AG09309 (cell line): ENCODE measurements around the gene NARS2.
"Not testable (repeated sequence)": the region's sequence is repeated elsewhere in the genome, so short reads cannot be mapped to it uniquely, and the experiment has no call there.

Experiments used
- DNase-seq: peaks from one replicate; pipeline ENCODE4 v3.0.0-alpha.2; 2010; ENCODE audit warnings: low read depth
- H3K4me3 ChIP-seq: 2 replicates; pipeline ENCODE4 v1.5.1; 2011; ENCODE audit warnings: mild to moderate bottlenecking, low read depth, low read length, moderate library complexity; ENCODE audit not compliant: control insufficient read depth
- TF ChIP-seq, protein P1 (sequence below): IDR thresholded peaks from 2 replicates; pipeline ENCODE4 v1.5.1; 2011; ENCODE audit warnings: mild to moderate bottlenecking, low read depth, low read length, inconsistent platforms; ENCODE audit not compliant: insufficient read depth, control insufficient read depth; ENCODE audit errors: missing control alignments

Gene NARS2

DNA sequence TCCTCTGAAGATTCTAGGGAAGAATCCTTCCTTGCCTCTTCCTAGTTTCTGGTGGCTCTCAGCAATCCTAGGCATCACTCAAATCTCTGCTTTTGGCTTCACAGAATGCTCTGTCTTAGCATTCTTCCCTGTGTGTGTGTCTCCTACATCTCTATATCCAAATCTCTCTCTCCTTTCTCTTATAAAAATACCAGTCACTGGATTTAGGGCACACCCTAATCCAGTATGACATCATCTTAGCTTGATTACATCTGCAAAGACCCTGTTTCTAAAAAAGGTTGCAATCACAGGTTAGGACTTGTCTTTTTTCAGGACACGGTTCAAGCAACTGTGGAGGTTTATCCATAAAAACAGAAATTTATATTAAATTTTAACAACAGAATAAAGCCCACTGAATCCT lies 54.4 kb downstream of the NARS2 start:
- DNase-seq = no peak
- H3K4me3 ChIP-seq = no peak overlapping the region

DNA sequence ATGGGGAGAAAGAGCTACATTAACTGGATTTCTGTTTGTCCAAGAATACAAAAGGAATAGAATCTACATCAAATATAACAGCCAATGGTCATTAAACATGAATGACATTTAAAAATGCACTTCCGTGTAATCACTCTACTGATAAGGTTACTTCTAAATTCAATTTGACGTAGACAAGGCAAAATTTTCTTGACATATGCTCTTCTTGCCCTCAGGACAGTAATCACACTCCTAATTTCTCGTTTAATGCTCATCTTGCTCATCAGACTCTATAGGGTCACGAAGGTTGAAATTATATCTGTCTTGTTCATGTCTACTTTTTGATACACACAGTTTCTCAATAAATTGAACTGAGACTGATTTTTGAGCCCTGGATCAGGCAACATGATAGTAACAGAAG lies 58.4 kb downstream of the NARS2 start:
- TF ChIP-seq, protein P1, sequence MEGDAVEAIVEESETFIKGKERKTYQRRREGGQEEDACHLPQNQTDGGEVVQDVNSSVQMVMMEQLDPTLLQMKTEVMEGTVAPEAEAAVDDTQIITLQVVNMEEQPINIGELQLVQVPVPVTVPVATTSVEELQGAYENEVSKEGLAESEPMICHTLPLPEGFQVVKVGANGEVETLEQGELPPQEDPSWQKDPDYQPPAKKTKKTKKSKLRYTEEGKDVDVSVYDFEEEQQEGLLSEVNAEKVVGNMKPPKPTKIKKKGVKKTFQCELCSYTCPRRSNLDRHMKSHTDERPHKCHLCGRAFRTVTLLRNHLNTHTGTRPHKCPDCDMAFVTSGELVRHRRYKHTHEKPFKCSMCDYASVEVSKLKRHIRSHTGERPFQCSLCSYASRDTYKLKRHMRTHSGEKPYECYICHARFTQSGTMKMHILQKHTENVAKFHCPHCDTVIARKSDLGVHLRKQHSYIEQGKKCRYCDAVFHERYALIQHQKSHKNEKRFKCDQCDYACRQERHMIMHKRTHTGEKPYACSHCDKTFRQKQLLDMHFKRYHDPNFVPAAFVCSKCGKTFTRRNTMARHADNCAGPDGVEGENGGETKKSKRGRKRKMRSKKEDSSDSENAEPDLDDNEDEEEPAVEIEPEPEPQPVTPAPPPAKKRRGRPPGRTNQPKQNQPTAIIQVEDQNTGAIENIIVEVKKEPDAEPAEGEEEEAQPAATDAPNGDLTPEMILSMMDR = no peak
- no peak for DNase-seq
- H3K4me3 ChIP-seq = no peak overlapping the region

More for the DNA sequence above, 54.4 kb downstream of the NARS2 start:
- TF ChIP-seq, protein P1 = no peak

DNA sequence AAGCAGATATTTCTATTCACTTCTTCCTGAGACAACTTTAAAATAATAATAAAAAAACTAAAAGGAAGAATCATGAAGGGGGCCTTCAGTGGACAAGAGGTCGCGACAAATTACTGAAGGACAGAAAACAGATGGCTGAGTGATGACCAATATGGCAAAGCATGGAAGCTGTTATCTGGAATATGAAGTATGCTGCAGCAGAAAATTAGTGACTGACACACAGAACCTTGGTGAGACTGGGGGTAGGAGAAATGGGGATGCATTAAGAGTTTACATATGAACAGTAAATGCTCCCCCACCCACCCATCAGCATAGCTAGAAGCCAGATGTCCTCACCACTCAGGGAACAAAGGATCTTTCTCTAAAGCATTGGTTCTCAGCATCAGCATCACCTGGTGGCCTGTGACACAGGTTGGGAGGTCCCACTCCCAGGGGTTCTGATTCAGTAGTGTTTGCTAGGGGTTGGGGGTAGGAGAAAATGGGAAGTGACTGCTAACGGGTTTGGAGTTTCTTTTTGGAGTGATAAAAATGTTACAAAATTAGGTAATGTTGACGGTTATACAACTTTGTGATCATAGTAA lies 59.7 kb downstream of the NARS2 start:
- TF ChIP-seq, protein P1 = no peak
- DNase-seq = no peak
- no peak overlapping the region for H3K4me3 ChIP-seq

DNA sequence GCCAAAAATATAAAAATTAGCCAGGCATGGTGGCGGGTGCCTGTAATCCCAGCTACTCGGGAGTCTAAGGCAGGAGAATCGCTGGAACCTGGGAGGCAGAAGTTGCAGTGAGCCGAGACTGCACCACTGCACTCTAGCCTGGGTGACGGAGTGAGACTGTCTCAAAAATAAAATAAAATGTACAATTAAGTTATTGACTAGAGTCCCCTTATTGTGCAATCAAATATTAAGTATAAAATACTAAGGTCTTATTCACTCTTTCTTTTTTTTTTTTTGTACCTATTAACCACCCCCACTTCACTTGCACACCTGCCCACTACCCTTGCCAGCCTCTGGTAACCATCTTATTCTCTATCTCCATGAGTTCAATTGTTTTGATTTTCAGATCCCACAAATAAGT lies 61.6 kb downstream of the NARS2 start:
- DNase-seq, H3K4me3 ChIP-seq: not testable (repeated sequence)

DNA sequence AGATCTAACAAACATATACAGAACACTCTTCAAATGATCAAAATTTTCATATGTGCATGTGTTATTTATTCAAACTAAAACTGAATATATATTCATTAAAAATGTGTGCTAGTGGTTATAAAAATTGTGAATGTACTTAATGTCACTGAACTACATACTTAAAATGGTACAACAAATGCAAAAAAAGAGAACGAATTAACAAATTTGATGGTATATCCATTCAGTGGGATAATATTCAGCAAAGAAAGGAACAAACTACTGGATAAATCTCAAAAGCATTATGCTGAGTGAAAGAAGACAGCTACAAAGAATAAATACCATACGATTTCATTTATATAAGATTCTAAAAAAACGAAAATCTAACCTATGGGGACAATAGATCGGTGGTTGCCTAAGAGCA lies 64.1 kb downstream of the NARS2 start:
- no peak overlapping the region for H3K4me3 ChIP-seq
- no peak for DNase-seq
- TF ChIP-seq, protein P1 = no peak

DNA sequence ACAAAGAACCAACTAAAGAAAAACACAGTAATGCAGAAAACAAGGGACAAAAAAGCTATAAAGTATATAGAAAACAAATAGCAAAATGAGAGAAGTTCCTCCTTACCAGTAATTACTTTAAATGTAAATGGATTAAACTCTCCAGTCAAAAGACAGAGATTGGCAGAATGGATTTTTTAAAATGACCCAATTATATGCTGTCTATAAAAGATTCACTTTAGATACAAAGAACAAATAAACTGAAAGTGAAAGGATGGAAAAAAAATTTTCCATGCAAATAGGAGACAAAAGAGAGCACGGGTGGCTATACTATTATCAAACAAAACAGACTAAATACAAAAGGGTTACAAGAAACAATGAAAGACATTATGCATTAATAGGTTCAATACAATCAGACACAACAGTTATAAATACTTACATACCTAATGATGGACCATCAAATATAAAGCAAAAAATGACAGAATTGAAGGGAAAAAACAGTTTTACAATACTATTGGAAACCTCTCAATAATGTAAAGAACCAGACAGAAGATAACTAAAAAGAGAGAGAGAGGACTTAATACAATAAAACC lies 64.6 kb downstream of the NARS2 start:
- H3K4me3 ChIP-seq = no peak overlapping the region
- no peak for DNase-seq
- TF ChIP-seq, protein P1 = no peak

DNA sequence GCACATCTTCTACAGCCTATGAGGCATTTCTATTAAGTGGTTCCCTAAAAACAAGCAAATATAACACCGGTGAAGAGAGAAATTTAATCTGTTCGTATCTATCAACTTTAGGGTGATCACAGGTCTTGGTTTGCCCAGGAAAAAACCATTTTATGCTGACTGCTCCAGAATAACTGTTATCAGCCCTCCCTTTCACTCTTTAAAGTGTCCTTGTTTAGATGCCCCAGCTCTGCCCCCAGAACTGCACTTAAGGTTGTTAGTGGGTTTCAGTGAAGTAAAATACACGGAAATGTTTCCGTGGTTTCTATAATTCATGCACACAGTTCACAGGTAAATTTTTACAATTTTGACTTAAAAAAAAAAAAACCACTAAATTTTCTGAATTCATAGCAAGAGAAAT lies 70.0 kb downstream of the NARS2 start:
- H3K4me3 ChIP-seq = no peak overlapping the region
- no peak for DNase-seq
- TF ChIP-seq, protein P1 = no peak
